HG03342 (cell line): ENCODE measurements around the gene LGALSL.
"Not testable (repeated sequence)": the region's sequence is repeated elsewhere in the genome, so short reads cannot be mapped to it uniquely, and the experiment has no call there.

Experiments used
- ATAC-seq: cut with Tn5 transposase; IDR thresholded peaks from one replicate; pipeline ENCODE4 v1.9.1; 2021; ENCODE audit warnings: mild to moderate bottlenecking, moderate library complexity; ENCODE audit not compliant: unreplicated experiment

The LGALSL gene

DNA sequence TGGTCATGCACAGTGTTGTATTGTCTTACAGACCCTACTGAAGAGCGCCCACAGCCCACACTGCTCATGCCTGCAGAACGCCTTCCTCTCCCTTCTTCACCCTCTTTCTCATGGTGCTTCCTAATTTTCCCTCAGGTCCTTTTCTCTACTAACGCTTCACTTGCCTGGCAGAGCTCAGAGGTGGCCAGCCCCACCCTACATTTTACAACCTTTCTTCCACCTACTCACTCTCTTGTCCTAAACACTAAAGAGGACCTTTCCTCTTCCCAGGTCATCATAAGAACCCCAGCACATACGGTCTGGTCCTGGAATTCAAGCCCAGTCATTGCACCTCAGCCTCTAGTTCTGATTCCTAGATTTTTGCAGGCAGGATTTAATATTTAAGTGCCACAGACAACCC is 11.7 kb upstream of the LGALSL start:
- ATAC-seq, result no peak

DNA sequence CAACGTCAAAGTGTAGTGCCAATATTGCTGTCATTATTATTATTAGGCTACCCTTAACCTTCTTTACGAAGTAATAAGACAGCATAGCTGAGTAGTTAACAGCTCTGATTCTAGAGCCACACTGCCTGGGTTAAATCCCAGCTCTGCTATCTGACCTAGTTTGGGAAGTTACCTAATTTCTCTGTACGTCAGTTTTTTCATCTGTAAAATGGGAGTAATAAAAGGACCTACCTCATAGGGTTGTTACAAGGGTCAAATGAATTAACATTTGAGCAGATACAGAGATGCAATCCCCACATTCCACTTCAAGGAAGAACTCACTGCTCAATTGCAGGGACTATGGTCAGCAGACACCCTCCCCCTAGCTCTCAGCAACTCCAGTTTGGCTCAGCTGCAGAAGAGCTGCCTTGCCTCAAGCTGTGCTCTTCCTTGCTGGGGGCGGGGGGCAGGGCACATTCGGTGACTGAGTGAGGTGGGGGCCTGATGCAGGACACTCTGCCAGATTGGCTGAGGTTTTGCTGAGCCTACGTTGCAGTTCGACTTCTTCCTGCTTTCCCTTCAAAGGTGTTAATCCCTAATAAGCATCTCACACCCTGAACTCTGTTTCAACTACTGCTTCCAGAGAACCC is 11.0 kb upstream of the LGALSL start:
- no peak for ATAC-seq

DNA sequence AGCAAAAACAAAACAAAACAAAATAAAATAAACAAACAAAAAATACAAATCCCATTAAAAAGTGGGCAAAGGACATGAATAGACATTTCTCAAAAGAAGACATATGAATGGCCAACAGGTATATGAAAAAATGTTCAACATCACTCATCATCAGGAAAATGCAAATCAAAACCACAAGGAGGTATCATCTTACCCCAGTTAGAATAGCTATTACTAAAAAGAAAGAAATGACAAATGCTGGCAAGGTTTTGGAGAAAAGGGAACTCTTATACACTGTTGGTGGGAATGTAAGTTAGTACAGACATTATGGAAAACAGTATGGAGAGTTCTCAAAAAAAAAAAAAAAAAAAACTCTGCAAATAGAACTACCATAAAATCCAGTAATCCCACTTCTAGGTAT is 8.0 kb upstream of the LGALSL start:
- ATAC-seq, result not testable (repeated sequence)

- ATAC-seq, result no peak
Observed at GRCh38 chr2:64447317-64448040, 6.5 kb upstream of the LGALSL start.

- ATAC-seq, result no peak
Observed at GRCh38 chr2:64448041-64448426, 5.9 kb upstream of the LGALSL start.

DNA sequence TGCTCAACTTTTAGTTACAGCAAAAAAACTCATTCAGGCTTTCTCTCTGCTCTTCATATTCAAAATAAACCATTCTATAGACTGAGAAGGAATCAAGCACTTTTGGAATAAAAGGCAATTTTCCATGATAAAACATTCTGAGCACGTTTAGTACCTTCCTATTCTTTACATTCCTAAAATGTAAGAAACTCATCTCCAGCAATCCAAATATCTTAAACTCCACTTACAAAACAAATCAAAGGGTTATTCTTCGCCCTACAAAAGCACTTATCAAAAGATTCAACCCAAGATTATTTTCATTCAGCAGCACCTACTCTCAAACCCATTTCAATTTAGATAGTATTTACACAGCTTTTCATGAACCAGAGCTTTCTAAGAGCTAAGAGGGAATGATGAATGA is 2.9 kb upstream of the LGALSL start:
- no peak for ATAC-seq

DNA sequence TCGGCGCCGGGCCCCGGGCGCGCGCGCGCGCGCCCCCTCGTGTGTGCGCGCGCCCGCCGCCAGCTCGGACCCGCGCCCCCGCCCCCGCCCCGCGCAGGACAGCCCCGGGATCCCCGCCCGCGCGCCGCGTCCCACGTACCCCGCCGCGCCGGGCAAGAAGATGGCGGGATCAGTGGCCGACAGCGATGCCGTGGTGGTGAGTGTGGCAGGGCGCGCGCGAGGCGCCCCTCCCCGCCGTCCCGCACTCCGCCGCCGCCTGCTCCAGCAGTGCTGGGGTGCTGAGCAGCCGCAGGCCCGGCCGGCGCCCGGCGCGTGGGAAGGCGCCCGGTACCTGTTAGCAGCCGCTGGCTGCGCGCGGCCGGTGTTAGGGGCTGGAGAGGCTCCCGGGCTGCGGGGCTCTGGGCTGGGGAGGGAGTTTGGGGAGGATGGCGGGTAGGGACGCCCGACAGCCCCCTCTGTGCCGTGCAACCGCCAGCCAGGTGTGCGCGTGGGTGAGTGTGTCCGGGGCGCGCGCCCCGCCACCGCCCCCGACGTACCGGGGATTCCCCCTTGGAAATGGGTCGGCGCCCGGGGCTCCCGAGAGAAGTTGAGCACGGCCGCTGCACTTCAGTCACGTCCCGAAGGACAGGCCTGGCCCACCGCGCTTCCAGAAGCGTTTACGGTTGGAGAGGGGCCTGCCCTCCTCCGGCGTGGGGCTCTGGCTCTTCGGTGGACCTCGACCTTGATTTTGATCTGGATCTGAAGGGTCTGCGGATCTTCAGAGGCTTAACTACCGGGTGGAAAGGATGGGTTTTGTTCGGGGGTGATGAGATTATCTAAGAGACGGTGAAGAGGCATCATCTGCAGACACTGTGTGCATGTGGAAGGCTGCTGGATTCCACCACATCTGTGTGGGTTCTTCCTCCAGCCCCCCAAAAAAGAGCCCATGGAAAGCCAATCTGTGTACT is 697 bp downstream of the LGALSL start:
- peak; percentile 62 for ATAC-seq

- ATAC-seq, result no peak
Observed at GRCh38 chr2:64455545-64455944, 1.6 kb downstream of the LGALSL start.

GRCh38 chr2:64456293-64456692 is 2.3 kb downstream of the LGALSL start:
- no peak for ATAC-seq

DNA sequence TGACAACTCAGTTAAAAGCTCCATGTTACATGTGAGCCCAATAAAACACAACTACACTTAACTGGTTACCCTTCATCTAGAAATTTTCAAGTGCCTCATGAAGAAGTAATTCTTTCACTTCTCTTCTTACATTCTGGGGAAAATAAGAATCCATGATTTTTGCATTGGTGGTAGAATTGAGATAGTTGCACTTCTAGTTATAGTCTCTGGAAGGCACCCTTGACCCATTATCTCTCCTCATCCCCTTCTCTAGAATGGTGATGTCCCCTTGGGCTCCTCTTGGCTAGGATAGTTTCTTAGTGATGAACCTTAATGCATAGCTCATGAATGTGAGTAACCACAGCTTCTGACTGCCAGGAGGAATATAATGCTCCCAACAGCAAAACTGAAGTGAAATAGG is 3.6 kb downstream of the LGALSL start:
- ATAC-seq, result no peak

DNA sequence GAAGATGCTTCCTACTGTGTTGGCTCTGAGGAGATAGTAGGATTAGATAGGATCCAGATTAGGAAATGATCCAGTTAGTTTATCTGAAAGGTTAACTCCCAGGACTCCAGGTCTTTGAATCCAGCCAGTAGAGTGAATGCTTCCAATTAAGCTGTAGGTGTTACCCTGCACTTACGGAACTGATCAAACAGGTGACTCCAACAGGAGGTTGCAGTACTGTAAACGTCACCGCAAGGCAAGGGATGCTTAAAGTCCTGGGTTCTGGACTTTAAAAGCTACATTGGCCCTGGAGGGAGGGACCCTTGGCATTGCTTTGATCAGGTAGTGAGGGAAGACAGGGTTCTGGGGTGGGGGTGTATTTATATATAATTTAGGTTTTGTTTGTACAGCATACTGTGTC is 5.6 kb downstream of the LGALSL start:
- ATAC-seq, result no peak

- ATAC-seq, result no peak
Observed at GRCh38 chr2:64460330-64460729, 6.4 kb downstream of the LGALSL start.

- no peak for ATAC-seq
Observed at GRCh38 chr2:64461271-64462058, 7.5 kb downstream of the LGALSL start.

GRCh38 chr2:64462171-64462570 is 8.2 kb downstream of the LGALSL start:
- no peak for ATAC-seq

DNA sequence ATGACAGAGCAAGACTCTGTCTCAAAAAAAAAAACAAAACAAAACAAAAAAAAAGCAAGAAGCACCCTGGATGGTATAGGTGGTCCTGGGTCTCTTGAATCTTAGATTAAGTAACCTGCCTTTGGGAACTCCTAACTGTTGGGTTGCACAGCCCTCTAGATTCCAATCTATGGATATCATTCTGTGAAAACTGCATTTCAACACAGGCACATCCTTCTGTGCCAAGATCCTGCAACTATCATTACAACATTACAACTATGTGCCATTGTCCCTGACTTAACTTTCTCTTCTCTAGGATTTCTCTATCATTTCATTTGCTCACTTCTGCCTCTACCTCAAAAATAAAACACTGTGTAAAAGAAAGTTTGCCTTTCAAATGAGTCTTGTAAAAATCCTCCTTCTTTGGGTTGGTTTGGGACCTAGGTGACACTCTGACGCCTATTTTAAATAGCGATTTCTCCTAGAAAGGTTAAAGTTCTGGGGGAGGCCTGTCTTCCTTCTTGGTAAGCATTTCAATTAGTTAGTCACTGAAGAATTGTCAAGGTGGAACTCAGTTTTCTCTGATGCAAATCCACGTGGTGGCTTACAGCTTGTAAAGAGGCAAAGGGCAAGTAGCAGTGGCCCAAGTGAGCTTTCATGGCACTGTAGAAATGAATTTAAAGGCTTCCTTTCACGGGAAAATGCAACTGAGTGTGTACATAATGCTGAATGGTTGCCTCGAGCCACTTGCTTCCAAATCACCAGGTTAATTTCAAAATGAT is 9.2 kb downstream of the LGALSL start:
- ATAC-seq, result no peak

- ATAC-seq, result no peak
Observed at GRCh38 chr2:64463781-64464180, 9.8 kb downstream of the LGALSL start.

DNA sequence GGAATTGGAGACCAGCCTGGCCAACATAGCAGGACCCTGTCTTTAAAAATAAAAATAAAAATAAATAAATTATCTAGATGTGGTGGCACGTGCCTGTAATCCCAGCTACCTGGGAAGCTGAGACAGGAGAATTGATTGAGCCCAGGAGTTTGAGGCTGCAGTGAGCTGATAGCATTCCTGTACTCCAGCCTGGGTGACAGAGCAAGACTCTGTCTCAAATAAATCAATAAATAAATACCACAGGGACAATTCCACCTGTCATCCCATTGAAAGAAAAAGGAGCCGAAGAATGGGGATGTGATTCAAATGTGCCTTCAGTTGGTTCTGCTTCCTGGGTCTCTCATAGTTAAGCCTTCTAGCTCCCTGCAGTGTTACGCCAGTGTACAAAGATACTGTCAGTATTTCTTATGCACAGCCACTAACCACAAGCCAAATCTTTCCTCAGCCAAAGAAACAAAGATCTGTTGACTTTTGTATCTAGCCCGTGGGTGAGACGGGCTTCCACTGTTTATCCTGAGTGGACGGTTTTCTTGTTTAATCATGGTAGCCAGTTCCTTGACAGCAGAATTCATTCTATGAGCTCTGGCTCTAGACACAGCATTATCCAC is 12.6 kb downstream of the LGALSL start:
- ATAC-seq, result no peak

DNA sequence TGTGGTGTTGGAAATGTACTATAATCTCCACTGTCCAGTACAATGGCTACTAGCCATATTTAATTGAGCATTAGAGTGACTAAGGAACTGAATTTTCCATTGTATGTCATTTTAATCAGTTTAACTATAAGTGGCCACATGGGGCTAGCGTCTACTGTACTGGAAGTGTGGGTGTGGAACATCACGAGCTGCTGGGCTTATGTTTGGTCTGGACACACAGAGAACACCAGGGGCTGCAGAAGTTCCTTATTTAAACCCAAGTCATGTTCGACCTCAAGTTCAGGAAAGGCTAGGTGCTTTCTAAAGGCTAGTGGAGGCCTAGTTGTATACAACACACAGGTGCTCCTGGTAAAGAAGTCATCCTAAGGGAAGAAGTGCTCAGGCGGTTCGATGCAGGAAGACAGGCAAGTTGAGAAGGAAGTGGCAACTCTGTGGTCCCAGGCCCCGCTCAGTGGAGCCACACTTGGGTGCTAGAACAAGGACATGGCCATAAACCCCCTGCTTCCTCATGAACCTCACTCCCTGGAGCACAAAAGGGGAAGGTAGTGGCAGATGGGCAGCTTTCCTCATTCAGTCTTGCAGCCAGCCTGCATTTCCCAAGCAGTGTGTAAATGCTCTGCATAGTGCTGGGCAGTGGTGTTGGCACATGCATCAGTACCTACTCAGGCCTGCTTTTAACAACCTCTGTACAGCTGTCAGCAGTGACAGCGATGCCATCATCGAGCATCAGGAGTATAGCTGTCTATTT is 13.3 kb downstream of the LGALSL start:
- ATAC-seq, result no peak

GRCh38 chr2:64469261-64469660 is 15.3 kb downstream of the LGALSL start:
- ATAC-seq, result no peak
